HCT116 (cell line): ENCODE measurements around the gene DHRS12. TPM values are rescaled to one million over a fixed set of nuclear protein-coding genes. Genes with fewer than 3 reads are reported as not detected.

Source experiments
- ATAC-seq: fragments of 200-7000 bp; cut with Tn5 transposase; 2 replicates; pipeline ENCODE4 v1.9.1; 2020; ENCODE audit warnings: mild to moderate bottlenecking, moderate library complexity
- BruUV-seq: library from RNA; stranded (reverse); fragments of 400-500 nt; replicated peaks from 2 replicates; lab custom pipeline; 2021; lab: Mats Ljungman, UMichigan
- CTCF ChIA-PET: fragments of 300-600 bp; sonication (Branson Sonifier 250); formaldehyde crosslinking; loops from one replicate; lab custom pipeline; 2021; ENCODE audit warnings: antibody characterized with exemption; lab: Charles Lee
- POLR2A ChIA-PET: fragments of 300-600, 350-600 bp; sonication (Branson Sonifier 250); formaldehyde crosslinking; loops from one replicate; lab custom pipeline; 2021; ENCODE audit warnings: antibody characterized with exemption; lab: Charles Lee
- RAD21 ChIA-PET, 2 experiments: fragments of 300-600 bp; sonication (Branson Sonifier 250); formaldehyde crosslinking; loops; one replicate each; lab custom pipeline; 2023; ENCODE audit warnings: low total read pairs in 2 of 2; ENCODE audit not compliant: uncharacterized antibody in 2 of 2, unreplicated experiment in 2 of 2, low non-redundant PET in 1 of 2; lab: Charles Lee
- DNase-seq: peaks from one replicate; pipeline ENCODE4 v3.0.0-alpha.2; 2010; ENCODE audit warnings: low read depth, low spot score
- H2AFZ ChIP-seq: fragments of 200-600 bp; shearing (Covaris generic), sonication (generic); 2 replicates; pipeline ENCODE4 v1.6.1; 2017; ENCODE audit warnings: low read depth, mixed run types, mixed read lengths, antibody characterized with exemption, low read length; ENCODE audit not compliant: poor library complexity, severe bottlenecking
- H3K27ac ChIP-seq: 2 replicates; pipeline ENCODE4 v1.5.1; 2012; ENCODE audit warnings: low read depth, low read length
- H3K27me3 ChIP-seq: fragments of 200-600 bp; sonication (generic); 2 replicates; pipeline ENCODE4 v1.6.1; 2016; ENCODE audit warnings: mixed run types, low read length, mixed read lengths; ENCODE audit not compliant: insufficient read depth
- H3K36me3 ChIP-seq, 2 experiments: fragments of 200-500 bp in 1 of 2; fragments of 200-600 bp in 1 of 2; sonication (Bioruptor generic) in 1 of 2; sonication (generic) in 1 of 2; 2 replicates each; pipeline versions ENCODE4 v1.5.1 to v1.6.1; 2014 to 2016; ENCODE audit warnings: low read length in 2 of 2, inconsistent platforms in 1 of 2, mixed read lengths in 1 of 2, mixed run types in 1 of 2; ENCODE audit not compliant: insufficient read depth in 2 of 2, control insufficient read depth in 1 of 2
- H3K4me1 ChIP-seq, 2 experiments: fragments of 200-600 bp in 1 of 2; sonication (generic) in 1 of 2; 2 replicates each; pipeline versions ENCODE4 v1.5.1 to v1.6.1; 2012 to 2017; ENCODE audit warnings: low read length in 2 of 2, inconsistent platforms in 1 of 2, mild to moderate bottlenecking in 1 of 2, mixed read lengths in 1 of 2, mixed run types in 1 of 2, moderate library complexity in 1 of 2; ENCODE audit not compliant: insufficient read depth in 2 of 2, control insufficient read depth in 1 of 2
- H3K4me2 ChIP-seq: fragments of 200-600 bp; sonication (generic); 2 replicates; pipeline ENCODE4 v1.6.1; 2017; ENCODE audit warnings: mixed run types, low read length, mixed read lengths
- H3K4me3 ChIP-seq, 2 experiments: fragments of 200-600 bp in 1 of 2; sonication (generic) in 1 of 2; replicated peaks in 1 of 2; 2 replicates each; pipeline ENCODE4 v1.5.1; 2011 to 2016; ENCODE audit warnings: low read length in 2 of 2, control low read depth in 1 of 2, low read depth in 1 of 2, mild to moderate bottlenecking in 1 of 2, mixed read lengths in 1 of 2, mixed run types in 1 of 2
- H3K79me2 ChIP-seq: fragments of 200-600 bp; sonication (generic); 2 replicates; pipeline ENCODE4 v1.6.1; 2017; ENCODE audit warnings: mild to moderate bottlenecking, mixed run types, low read length, moderate library complexity, mixed read lengths; ENCODE audit not compliant: insufficient read depth
- H3K9ac ChIP-seq: fragments of 200-600 bp; sonication (generic); 2 replicates; pipeline ENCODE4 v1.6.1; 2016; ENCODE audit warnings: low read length, mixed read lengths
- H3K9me2 ChIP-seq: fragments of 200-600 bp; sonication (generic), shearing (Covaris generic); 2 replicates; pipeline ENCODE4 v1.6.1; 2017; ENCODE audit warnings: mixed run types, mild to moderate bottlenecking, moderate library complexity; ENCODE audit not compliant: insufficient read depth
- H3K9me3 ChIP-seq, 2 experiments: fragments of 200-500 bp in 1 of 2; fragments of 200-600 bp in 1 of 2; sonication (Bioruptor generic) in 1 of 2; sonication (generic) in 1 of 2; 2 replicates each; pipeline ENCODE4 v1.6.1; 2014 to 2017; ENCODE audit warnings: low read length in 2 of 2, mixed read lengths in 2 of 2, inconsistent platforms in 1 of 2, low read depth in 1 of 2, mild to moderate bottlenecking in 1 of 2, mixed run types in 1 of 2, moderate library complexity in 1 of 2; ENCODE audit not compliant: control insufficient read depth in 1 of 2, insufficient read depth in 1 of 2
- H4K20me1 ChIP-seq: fragments of 200-600 bp; sonication (generic), shearing (Covaris generic); 2 replicates; pipeline ENCODE4 v1.6.1; 2017; ENCODE audit warnings: mixed run types, mild to moderate bottlenecking, moderate library complexity; ENCODE audit not compliant: insufficient read depth
- ELF1 ChIP-seq: IDR thresholded peaks from 2 replicates; pipeline ENCODE4 v1.6.1; 2012; ENCODE audit warnings: low read depth, borderline replicate concordance
- FOSL1 ChIP-seq: IDR thresholded peaks from 2 replicates; pipeline ENCODE4 v1.6.1; 2012; ENCODE audit warnings: low read depth
- SIN3A ChIP-seq: IDR thresholded peaks from 2 replicates; pipeline ENCODE4 v1.6.1; 2012; ENCODE audit warnings: low read depth
- SRF ChIP-seq: IDR thresholded peaks from 2 replicates; pipeline ENCODE4 v1.6.1; 2012; ENCODE audit warnings: low read depth
- TCF7L2 ChIP-seq: IDR thresholded peaks from 2 replicates; pipeline ENCODE4 v1.7.0; 2011; ENCODE audit warnings: borderline replicate concordance, inconsistent platforms; ENCODE audit not compliant: insufficient read depth, insufficient read length; ENCODE audit errors: extremely low read depth
- ZFX ChIP-seq: fragments of 450-650 bp; IDR thresholded peaks from 2 replicates; pipeline ENCODE4 v1.6.1; 2017
- intact Hi-C: fragments of 100-400 bp; cut with micrococcal nuclease; formaldehyde crosslinking; loops from 2 replicates; pipeline ENCODE4 v1.10.0; 2022
- total RNA-seq: library from RNA; stranded (reverse); gene quantifications from one replicate; pipeline ENCODE4 v1.2.1, GENCODE V29; 2021; ENCODE audit not compliant: unreplicated experiment
- TF ChIP-seq, protein P1 (sequence below), 3 experiments: fragments of 200-600 bp in 1 of 3; sonication (generic) in 1 of 3; IDR thresholded peaks in 2 of 3; conservative IDR thresholded peaks in 1 of 3; 2 replicates each; pipeline ENCODE4 v1.5.1; 2012 to 2017; ENCODE audit warnings: low read depth in 2 of 3, low read length in 2 of 3, antibody characterized with exemption in 1 of 3, borderline replicate concordance in 1 of 3, control low read depth in 1 of 3, mild to moderate bottlenecking in 1 of 3, mixed read lengths in 1 of 3, mixed run types in 1 of 3, moderate library complexity in 1 of 3; ENCODE audit not compliant: insufficient read depth in 1 of 3

The DHRS12 gene
- total RNA-seq, 1 experiment from 2014 or later: 3.9 TPM

DNA sequence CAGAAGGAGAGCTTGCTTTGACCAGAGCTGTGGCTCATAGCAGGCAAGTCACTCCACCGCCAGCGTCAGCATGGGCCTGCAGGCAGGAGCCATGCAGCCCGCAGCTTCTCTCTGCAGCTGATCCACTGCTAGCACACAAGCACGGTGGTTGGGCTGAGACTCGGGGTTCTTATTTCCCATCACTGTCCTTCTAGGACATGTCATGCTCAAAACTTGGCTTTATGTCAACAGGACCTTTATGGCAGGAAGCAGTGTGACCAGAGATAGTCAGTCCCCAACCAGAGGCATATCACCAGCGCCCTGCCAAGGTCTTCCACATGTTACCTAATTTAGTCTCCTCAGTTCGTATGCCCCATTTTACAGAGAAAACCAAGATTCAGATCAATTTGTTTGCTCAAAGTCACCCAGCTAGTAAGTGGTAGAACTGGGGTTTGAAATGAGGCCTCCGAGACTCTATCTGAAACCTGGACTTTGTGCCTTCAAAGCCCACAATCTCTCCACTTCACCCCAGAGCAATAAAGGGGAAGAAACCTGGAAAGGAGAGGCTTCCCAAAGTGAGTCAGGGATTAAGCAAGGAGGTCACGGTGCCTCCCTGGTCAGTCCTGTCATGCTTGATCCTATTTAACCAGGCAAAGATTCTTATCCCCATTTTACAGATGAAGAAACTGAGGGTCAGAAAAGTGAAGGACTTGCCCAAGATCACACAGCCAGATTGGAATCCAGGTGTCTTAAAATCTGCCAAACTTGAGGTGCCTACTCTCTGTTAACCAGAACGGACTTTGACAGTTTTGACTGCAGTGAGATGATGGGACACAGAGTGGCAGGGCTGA lies 36.0 kb upstream of the DHRS12 start:
- no peaks in the 10 kb centered on the region for H3K79me2 ChIP-seq
- no peak for DNase-seq
- H3K9me3 ChIP-seq: no peaks in the 10 kb centered on the region
- no peak overlapping the region for H3K4me3 ChIP-seq
- H3K4me1 ChIP-seq: peaks cover 0 to 4% of the 10 kb centered on the region in 2 experiments; a peak in 1 of 4 replicates
- no peaks in the 10 kb centered on the region for H3K27me3 ChIP-seq
- H3K9me2 ChIP-seq: no peaks in the 10 kb centered on the region
- no peak overlapping the region for H3K4me2 ChIP-seq
- no TSS peak for BruUV-seq
- H4K20me1 ChIP-seq: no peaks in the 10 kb centered on the region
- CTCF ChIA-PET: interaction anchor here (0.9 kb wide), 1 partner anchor 611 kb away, joined by 4 read pairs; the partner anchor contains the start of gene VPS36
- intact Hi-C loops: no loop called here
- H3K27ac ChIP-seq: no peak overlapping the region
- H2AFZ ChIP-seq: no peak overlapping the region
- POLR2A ChIA-PET: no interaction called here
- no peak for ATAC-seq
- no peak overlapping the region for H3K9ac ChIP-seq
- H3K36me3 ChIP-seq: no peaks in the 10 kb centered on the region
- TF ChIP-seq ELF1: no peak
- TF ChIP-seq SRF: no peak
- TF ChIP-seq TCF7L2: no peak
- TF ChIP-seq ZFX: no peak
- TF ChIP-seq FOSL1: no peak
- TF ChIP-seq, protein P1, sequence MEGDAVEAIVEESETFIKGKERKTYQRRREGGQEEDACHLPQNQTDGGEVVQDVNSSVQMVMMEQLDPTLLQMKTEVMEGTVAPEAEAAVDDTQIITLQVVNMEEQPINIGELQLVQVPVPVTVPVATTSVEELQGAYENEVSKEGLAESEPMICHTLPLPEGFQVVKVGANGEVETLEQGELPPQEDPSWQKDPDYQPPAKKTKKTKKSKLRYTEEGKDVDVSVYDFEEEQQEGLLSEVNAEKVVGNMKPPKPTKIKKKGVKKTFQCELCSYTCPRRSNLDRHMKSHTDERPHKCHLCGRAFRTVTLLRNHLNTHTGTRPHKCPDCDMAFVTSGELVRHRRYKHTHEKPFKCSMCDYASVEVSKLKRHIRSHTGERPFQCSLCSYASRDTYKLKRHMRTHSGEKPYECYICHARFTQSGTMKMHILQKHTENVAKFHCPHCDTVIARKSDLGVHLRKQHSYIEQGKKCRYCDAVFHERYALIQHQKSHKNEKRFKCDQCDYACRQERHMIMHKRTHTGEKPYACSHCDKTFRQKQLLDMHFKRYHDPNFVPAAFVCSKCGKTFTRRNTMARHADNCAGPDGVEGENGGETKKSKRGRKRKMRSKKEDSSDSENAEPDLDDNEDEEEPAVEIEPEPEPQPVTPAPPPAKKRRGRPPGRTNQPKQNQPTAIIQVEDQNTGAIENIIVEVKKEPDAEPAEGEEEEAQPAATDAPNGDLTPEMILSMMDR (IDR thresholded peaks at IDR 0.05 in 2 of 3, conservative IDR thresholded peaks at IDR 0.05 in 1 of 3; ENCODE audit: borderline replicate concordance in 1 of 3, insufficient read depth in 1 of 3, low read depth in 2 of 3, low read length in 2 of 3): no peak
- TF ChIP-seq SIN3A: no peak
- RAD21 ChIA-PET: no interaction called here
